22Rv1 (cell line): Measurements from ENCODE around the gene NAPSA.

Experiments used
- H3K27ac ChIP-seq: fragments of 450-650 bp; 2 replicates; pipeline ENCODE4 v1.5.1; 2017
- CTCF ChIP-seq: fragments of 450-650 bp; IDR thresholded peaks from 2 replicates; pipeline ENCODE4 v1.5.1; 2017; ENCODE audit warnings: mild to moderate bottlenecking
- ZFX ChIP-seq: fragments of 450-650 bp; IDR thresholded peaks from 2 replicates; pipeline ENCODE4 v1.6.1; 2017; ENCODE audit warnings: antibody characterized with exemption, borderline replicate concordance

Gene NAPSA

DNA sequence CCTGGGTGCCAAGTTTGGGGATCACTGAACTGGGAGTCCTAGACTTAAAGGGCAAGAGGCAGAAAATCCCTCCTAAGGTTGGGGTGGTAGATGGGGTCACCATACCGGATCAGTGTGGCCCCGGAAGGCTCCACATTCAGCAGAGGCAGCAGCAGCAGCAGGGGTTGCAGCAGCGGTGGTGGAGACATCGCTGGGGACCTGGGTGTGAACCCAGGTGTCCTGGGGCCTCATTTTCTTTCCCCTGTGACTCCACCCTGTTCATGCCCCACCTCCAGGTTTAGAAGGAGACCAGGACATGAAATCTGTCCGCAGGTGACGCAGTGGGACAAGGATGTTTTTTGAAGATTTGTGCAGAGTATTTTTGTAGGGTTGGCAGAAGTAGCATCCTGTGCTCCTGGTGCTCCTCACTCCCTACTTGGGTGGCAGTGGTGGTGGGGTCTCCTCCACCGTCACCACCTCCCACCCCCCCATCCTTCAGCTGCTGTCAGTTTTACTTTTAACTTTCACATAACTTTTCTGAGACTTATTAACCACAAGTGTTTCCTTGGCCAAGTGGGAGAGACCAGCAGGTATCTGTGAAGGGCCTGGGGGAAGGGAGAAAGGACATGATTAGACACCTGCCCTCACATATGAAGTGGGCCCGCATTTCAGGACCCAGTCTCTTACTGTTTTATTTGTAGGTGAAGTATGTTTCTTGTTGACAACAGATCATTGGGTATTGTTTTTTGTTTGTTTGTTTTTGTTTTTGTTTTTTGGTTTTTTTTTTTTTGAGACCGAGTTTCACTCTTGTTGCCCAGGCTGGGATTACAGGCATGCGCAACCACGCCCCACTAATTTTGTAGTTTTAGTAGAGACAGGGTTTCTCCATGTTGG lies at the start of gene NAPSA:
NAPSA (minus strand) TSS at position 206 of the 873 bp plus-strand sequence; CDS start at position 188, 18 bp downstream.
- no peak for TF ChIP-seq CTCF
- no peak for TF ChIP-seq ZFX
- no peak within 1 kb of the TSS for H3K27ac ChIP-seq

- TF ChIP-seq ZFX (no peak), CTCF (no peak)
- H3K27ac ChIP-seq = no peak overlapping the region
Observed at GRCh38 chr19:50413531-50413930, 48.1 kb upstream of the NAPSA start.

DNA sequence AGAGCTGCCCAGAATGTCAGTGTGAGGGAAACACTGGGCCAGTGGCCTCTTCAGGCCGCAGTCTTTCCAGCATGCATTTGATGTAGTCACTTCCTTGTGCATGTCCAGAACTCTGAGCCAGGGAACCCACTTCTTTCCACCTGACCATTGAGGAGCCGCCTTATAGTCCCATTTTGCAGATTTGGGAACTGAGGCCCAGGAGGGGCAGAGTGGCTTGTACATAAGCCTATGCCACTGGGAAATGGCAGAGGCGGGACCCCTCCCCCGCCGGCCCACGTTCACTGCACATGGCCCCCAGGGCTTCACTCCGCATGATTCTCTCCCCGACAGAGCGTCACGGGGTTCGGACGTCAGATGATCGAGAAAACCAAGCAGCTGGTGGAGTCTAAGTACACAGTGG lies 47.7 kb upstream of the NAPSA start:
- no peak overlapping the region for H3K27ac ChIP-seq
- TF ChIP-seq ZFX (no peak), CTCF (no peak)

GRCh38 chr19:50412419-50412818 lies 47.0 kb upstream of the NAPSA start:
- no peak overlapping the region for H3K27ac ChIP-seq
- TF ChIP-seq CTCF (no peak), ZFX (no peak)

DNA sequence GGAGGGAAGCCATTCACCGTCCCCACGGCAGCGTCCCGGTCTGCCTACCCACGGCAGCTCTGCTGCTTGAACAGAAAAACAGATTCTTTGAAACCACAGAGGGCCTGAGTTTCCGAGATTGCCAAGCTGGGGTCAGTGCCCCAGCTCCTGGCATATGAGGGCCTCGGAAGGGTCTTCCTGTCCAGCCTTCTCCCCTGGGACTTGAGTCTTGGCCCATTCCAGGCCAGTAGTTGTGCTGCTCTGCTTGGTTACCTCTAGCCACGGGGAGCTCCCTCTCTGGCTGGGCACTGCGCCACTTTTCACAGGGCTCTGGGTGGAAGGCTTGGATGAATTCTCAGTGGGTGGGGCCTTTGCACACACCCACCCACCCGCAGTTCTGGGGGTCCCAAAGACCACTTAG lies 44.7 kb upstream of the NAPSA start:
- no peak overlapping the region for H3K27ac ChIP-seq
- TF ChIP-seq ZFX (no peak), CTCF (no peak)

DNA sequence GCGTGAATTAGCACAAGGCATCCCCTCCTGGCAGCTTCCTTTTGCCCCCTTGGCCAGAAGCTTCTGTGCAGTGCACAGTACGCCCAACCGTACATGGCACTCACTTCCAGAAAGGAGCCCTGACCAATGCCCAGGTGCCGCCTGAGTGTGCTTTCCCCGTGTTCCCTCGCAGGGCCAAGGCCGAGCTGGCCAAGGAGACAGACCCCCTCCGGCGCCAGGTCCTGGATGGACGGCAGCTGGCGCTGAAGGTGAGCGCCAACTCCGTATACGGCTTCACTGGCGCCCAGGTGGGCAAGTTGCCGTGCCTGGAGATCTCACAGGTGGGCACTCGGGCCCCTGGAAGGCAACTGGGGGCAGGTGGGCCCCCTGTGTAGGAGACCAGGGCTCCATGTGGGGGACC lies 43.9 kb upstream of the NAPSA start:
- H3K27ac ChIP-seq = no peak overlapping the region
- TF ChIP-seq CTCF (no peak), ZFX (no peak)

DNA sequence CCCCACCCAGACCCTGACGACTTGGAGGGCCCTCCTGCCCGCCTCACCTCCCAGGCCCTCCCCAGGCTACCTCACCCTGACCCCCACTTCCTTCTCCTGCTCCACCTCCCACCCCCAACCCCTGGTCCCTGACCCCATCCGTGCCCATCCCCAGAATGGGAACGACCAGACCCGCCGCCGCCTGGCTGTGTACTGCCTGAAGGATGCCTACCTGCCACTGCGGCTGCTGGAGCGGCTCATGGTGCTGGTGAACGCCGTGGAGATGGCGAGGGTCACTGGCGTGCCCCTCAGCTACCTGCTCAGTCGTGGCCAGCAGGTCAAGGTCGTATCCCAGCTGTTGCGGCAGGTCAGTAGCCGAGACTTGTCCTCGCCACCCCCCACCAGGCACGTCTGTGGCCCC lies 41.4 kb upstream of the NAPSA start:
- TF ChIP-seq CTCF = no peak
- TF ChIP-seq ZFX = no peak
- no peak overlapping the region for H3K27ac ChIP-seq
